Stimulated activated CD4-positive, alpha-beta T cell treated with anti-CD3 and anti-CD28 coated beads, Interleukin-2, amount 100 ng/mL, for 4 hours (primary cell): ENCODE results near the gene PARD6G.

Source experiments
- DNase-seq: peaks from one replicate; pipeline ENCODE4 v3.0.0-alpha.2; 2020; ENCODE audit warnings: low read depth

PARD6G gene

GRCh38 chr18:80210312-80211083 is 36.8 kb downstream of the PARD6G start:
- no peak for DNase-seq

DNA sequence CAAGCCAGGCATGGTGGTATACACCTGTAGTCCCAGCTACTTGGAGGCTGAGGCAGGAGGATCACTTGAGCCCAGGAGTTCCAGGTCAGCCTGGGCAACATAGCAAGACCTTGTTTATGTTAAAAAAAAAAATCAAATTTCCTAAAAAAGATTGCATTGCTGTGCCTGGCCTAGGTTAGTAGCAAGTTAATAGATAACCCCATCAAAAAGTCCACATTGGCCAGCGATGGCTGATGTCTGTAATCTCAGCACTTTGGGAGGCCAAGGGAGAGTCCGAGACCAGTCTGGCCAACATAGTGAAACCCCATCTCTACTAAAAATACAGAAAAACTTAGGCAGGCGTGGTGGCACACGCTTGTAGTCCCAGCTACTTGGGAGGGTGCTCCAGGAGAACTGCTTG is 38.7 kb downstream of the PARD6G start:
- no peak for DNase-seq

DNA sequence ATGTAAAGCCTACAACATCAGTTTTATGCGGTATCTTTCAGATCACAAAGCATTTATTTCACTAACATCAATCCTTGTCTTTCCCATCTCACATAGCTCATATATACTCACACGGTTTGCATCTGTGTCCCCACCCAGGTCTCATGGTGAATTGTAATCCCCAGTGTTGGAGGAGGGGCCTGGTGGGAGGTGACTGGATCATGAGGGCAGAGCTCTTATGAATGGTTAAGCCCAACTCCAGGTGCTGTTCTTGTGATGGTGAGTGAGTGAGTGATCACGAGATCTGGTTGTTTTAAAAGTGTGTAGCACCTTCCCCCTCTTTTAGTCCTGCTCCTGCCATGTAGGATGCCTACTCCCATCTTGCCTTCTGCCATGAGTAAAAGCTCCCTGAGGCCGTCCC is 42.0 kb downstream of the PARD6G start:
- no peak for DNase-seq

DNA sequence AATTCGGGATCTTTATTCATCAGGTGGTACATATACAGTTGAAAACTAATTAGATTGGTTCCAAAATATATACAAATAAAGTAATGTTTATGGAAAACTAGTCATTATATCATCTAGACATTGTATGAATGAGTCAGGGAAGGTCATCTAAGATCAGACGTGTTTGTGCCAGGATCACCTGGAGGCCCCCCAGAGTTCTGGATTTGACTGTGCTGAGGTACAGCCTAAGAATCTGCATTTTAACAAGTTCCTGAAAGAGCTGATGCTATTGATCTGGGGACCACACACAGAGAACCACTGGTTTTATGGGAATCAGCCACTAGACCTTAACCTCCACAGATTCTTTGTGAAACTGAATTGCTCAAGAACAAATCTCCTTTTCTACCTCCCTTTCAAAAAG is 43.2 kb downstream of the PARD6G start:
- no peak for DNase-seq

DNA sequence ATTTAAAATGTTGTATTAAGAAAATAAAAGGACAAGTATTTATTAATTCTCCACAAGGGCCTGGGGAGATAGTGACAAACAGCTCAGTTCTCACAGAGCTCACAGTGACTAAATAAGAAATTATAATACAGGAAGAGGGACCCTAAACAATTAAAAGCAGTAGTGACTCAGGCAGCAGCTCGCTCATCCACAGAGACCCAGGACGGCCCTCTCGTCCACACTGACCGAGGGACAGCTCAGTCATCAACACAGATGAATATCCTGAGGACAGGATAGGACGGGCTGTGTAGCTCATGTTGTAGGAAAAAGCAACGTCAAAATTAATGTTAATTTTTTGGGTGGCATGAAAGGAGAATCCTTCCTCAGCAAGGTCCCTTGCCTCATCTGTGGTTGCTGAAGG is 44.1 kb downstream of the PARD6G start:
- no peak for DNase-seq

GRCh38 chr18:80202264-80202998 is 44.9 kb downstream of the PARD6G start:
- DNase-seq = no peak

GRCh38 chr18:80201739-80202138 is 45.6 kb downstream of the PARD6G start:
- no peak for DNase-seq

GRCh38 chr18:80200932-80201672 is 46.2 kb downstream of the PARD6G start:
- no peak for DNase-seq

GRCh38 chr18:80200171-80200931 is 47.0 kb downstream of the PARD6G start:
- no peak for DNase-seq

- DNase-seq = no peak
These were observed 48.1 kb downstream of the PARD6G start for GRCh38 chr18:80198994-80199748.

DNA sequence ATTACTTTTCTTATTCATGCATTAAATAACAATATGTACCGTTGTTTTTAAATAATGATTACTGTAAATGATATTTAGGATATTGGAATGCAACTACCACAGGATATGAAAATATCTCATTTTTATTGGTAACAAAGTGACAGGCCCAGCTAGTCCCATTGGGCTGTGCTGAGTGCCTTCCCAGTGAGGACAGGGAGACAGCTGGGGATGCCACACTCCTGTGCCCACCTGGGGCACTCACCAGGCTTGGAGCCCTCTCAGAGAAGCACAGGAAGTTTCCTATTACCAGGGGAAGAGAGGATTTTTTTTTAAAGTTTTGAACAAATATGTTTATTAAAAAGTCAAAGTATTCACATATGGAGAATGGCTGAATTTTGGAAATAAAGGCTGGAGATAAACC is 48.9 kb downstream of the PARD6G start:
- DNase-seq = no peak

DNA sequence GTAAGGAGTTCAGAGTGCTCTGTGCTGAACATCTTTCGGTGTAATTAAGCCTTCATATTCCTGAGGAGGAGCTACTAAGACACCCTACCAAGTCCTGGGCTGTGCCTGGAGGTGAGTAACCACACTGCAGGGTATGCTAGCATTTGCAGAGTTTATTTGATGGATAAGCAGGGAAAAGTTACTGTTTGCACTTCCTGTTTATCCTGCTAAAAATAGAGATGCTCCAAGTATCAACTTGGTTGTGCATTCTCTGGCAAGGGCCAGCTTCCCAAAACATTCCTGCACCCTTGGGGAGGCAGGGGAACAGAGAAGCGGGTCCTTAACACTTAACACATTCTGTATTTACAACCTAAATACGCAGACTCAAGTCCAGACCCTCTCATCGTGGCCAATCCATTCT is 49.8 kb downstream of the PARD6G start:
- DNase-seq = no peak

- DNase-seq = no peak
These were observed 50.6 kb downstream of the PARD6G start for GRCh38 chr18:80196528-80197320.

- DNase-seq = no peak
These were observed 52.3 kb downstream of the PARD6G start for GRCh38 chr18:80194874-80195570.

DNA sequence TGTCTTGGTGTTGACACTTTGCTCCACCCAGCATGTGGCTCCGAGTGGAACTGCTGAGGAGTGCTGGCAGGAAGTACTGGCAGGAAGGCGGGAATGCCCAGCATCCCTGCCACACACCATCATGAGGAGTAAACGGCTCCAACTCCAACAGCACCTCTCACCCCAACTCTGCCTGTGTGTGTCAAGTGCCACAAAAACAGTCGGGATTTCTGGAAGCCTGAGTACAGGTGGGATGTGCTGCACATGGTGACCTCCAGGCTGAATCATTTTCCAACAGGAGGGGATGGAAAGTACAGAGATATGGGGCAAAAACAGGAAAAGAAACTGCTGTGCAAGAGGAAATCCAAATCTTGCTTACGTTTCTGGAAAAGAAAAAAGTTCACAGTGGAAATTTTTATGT is 53.6 kb downstream of the PARD6G start:
- DNase-seq = no peak

DNA sequence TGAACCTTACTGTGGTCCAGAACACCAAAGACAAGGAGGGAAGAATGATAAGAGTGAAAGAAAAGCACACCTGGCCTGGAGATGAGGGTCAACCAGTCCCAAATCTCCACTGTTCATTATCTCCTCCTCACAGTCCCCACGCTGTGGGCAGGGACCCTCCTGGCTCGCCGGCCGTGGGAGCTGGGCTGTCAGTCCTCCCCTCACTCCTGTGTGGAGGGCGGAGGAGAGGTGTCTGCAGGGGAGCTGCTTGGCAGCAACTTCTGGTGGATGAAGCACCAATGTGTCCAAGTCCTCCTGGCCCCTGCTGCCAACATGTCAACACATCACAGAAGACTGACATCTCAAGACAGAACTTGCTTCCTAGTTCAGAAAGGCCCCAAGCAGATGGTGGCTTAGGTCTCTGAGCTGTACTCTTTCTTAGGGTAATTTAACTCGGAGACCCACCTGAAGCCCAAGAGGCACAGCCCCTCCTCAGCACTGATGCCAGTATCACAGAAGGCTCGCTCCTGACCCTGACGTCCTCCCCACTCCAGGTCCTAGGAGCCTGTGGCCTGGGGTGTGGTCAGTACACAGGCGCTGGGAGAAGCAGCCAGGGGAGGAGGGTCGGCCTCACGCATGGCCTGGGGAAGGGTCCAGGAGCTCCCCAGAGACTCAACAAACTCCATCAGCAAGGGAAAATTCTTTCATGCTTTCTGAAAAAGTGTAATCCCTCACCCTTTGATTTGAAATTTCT is 54.5 kb downstream of the PARD6G start:
- no peak for DNase-seq

DNA sequence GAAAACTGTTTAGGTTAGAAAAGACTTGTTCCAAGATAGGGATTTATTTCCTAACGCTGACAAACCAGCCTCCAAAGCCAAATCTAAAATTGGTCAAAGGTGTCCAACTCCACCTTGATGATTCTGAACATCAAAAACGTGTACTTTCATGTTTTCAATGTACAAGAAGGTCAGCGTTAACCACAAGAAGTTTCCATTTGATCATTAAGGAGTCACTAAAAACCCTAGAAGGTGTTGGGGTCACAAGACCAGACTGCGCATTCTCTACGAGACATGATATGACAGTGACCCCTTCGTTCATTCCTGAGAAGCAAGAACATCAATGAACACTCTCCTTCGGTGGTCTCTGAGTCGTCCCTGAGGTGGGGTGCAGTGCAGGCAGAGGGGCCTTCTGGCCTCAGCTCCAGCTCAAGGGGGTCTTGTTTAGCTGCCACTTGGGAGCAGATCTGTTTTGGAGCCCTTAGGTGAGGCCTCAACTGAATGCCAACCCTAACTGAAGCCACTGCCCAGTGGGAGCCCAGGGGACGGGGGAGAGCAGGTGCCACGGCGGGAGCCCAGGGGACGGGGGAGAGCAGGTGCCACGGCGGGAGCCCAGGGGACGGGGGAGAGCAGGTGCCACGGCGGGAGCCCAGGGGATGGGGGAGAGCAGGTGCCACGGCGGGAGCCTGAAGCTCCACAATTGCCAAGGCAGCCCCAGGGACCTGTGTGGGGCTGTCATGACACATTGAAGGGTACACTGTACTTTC is 55.2 kb downstream of the PARD6G start:
- DNase-seq = no peak

DNA sequence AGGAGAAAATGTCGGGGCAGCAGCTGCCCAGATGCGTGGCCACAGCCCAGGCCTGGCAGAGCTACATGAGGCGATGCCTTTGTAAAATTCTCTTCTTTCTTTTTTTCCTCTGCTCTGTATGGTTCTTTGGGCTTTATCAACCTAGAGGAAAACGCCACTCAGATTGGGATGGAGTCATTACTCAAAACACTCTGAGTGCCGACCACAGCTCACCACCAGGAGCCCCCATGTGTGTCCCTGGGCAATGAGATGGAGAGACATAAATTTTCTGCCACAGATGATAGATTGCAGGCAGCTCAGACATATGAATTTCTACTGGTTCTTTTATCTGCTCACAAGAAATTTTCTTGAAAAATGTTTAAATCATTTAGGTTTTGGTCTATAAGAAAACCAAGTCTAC is 56.0 kb downstream of the PARD6G start:
- DNase-seq = no peak

GRCh38 chr18:80190311-80190710 is 57.0 kb downstream of the PARD6G start:
- DNase-seq = no peak
